ENCODE results near the gene TFEB. TPM values are rescaled to one million over a fixed set of nuclear protein-coding genes. Genes with fewer than 3 reads are reported as not detected.

The TFEB gene
- total and polyA plus RNA-seq, 2 of the 8 experiments (the other 6 are each of a cell fraction or from before 2014, with no cell fraction given) = 2.3 to 6.7 TPM

- H3K18ac ChIP-seq (ENCODE audit: extremely low read depth, low read length) = no peak overlapping the region
- no peaks in the 10 kb centered on the region for H3K9me3 ChIP-seq (ENCODE audit: insufficient read depth in 2 of 2, low read depth in 1 of 2, low read length in 1 of 2)
- no peaks in the 10 kb centered on the region for H3K79me2 ChIP-seq (ENCODE audit: control insufficient read depth in 1 of 2, insufficient read depth in 2 of 2, low read length in 2 of 2)
- H3K27ac ChIP-seq (ENCODE audit: low read depth, low read length) = no peak overlapping the region
- H3K36me3 ChIP-seq (ENCODE audit: control insufficient read depth in 2 of 4, insufficient read depth in 4 of 4, low read length in 3 of 4) = no peaks in the 10 kb centered on the region
- FAIRE-seq = no peak
- H3K14ac ChIP-seq (ENCODE audit: insufficient read length) = no peak overlapping the region
- no peak overlapping the region for H4K91ac ChIP-seq (replicated peaks; ENCODE audit: insufficient read length, low read length)
- no peak overlapping the region for H2BK20ac ChIP-seq (ENCODE audit: low read length)
- H4K20me1 ChIP-seq (replicated peaks in 1 of 2; ENCODE audit: control insufficient read depth in 1 of 2, insufficient read depth in 2 of 2, low read length in 2 of 2) = peaks cover 0 to 2% of the 10 kb centered on the region in 2 experiments
- H3K4me1 ChIP-seq (replicated peaks in 1 of 4; ENCODE audit: control insufficient read depth in 3 of 4, insufficient read depth in 4 of 4, low read length in 3 of 4) = peaks cover 0 to 3% (median 0%) of the 10 kb centered on the region in 4 experiments; a peak in 1 of 7 replicates
- DNase-seq (ENCODE audit: low read depth in 1 of 2, low spot score in 2 of 2) = no peak
- no peak overlapping the region for H2BK5ac ChIP-seq (ENCODE audit: low read depth, low read length)
- H2BK15ac ChIP-seq (ENCODE audit: low read length) = no peak overlapping the region
- no peak overlapping the region for H3K4me3 ChIP-seq (ENCODE audit: extremely low read depth in 1 of 4, insufficient read depth in 2 of 4, low read depth in 3 of 4, low read length in 4 of 4)
- TF ChIP-seq, protein P1, sequence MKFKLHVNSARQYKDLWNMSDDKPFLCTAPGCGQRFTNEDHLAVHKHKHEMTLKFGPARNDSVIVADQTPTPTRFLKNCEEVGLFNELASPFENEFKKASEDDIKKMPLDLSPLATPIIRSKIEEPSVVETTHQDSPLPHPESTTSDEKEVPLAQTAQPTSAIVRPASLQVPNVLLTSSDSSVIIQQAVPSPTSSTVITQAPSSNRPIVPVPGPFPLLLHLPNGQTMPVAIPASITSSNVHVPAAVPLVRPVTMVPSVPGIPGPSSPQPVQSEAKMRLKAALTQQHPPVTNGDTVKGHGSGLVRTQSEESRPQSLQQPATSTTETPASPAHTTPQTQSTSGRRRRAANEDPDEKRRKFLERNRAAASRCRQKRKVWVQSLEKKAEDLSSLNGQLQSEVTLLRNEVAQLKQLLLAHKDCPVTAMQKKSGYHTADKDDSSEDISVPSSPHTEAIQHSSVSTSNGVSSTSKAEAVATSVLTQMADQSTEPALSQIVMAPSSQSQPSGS (IDR thresholded peaks at IDR 0.05; ENCODE audit: low read length) = no peak
- no peak for TF ChIP-seq GABPA (IDR thresholded peaks at IDR 0.05; ENCODE audit: borderline replicate concordance, insufficient read depth, low read length)
- TF ChIP-seq, protein P2, sequence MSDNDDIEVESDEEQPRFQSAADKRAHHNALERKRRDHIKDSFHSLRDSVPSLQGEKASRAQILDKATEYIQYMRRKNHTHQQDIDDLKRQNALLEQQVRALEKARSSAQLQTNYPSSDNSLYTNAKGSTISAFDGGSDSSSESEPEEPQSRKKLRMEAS (IDR thresholded peaks at IDR 0.05) = no peak
- TF ChIP-seq SP1 (IDR thresholded peaks at IDR 0.05; ENCODE audit: low read depth, low read length) = no peak
- CTCF ChIA-PET (ENCODE audit: partially characterized antibody) = interaction anchor here (1.8 to 10.4 kb wide), 5 partner anchors 8 to 31 kb away, joined by 4 to 99 read pairs (median 8); no protein-coding TSS in a partner anchor
- H3K79me1 ChIP-seq (ENCODE audit: low read depth, low read length) = no peaks in the 10 kb centered on the region
- H2BK120ac ChIP-seq (replicated peaks; ENCODE audit: low read depth, low read length) = no peak overlapping the region
- H4K5ac ChIP-seq (ENCODE audit: insufficient read length, low read depth, low read length) = no peak overlapping the region
- WGBS, 2 experiments (ENCODE audit: extremely low coverage in 1 of 2, insufficient coverage in 1 of 2, insufficient read length in 1 of 2, insufficient replicate concordance in 2 of 2, low coverage in 1 of 2, low lambda C conversion rate in 2 of 2, missing lambda C conversion rate in 1 of 2) = 89% methylated on average over 14 of the region's 14 CpGs; no CpG with 5 or more reads in 1 of the 2 experiments
- H3K56ac ChIP-seq (replicated peaks; ENCODE audit: insufficient read length, low read depth, low read length) = no peak overlapping the region
- no peak overlapping the region for H3K23ac ChIP-seq (ENCODE audit: insufficient read length)
- no peak overlapping the region for H2BK12ac ChIP-seq (ENCODE audit: low read depth, low read length)
- POLR2A ChIA-PET (ENCODE audit: partially characterized antibody) = interaction anchor here (1.0 to 1.5 kb wide), 2 partner anchors 14 to 19 kb away, joined by 3 to 5 read pairs; no protein-coding TSS in a partner anchor
- no peak overlapping the region; the same call in none of the 2 replicates for H4K8ac ChIP-seq (ENCODE audit: extremely low read depth, insufficient read depth, low read length)
- no peak overlapping the region for H2AK5ac ChIP-seq (ENCODE audit: low read depth, low read length)
- H3K27me3 ChIP-seq (replicated peaks in 1 of 4; ENCODE audit: control insufficient read depth in 3 of 4, extremely low read depth in 1 of 4, insufficient read depth in 3 of 4, low read length in 3 of 4) = no peaks in the 10 kb centered on the region; a peak in 1 of 7 replicates
- no peak overlapping the region for H3K4me2 ChIP-seq (ENCODE audit: insufficient read depth in 1 of 2, low read depth in 2 of 2, low read length in 2 of 2)
- H3K23me2 ChIP-seq (ENCODE audit: low read depth, low read length) = peaks cover 2% of the 10 kb centered on the region; the same call in 1 of the 2 replicates
- no peak overlapping the region for H2AFZ ChIP-seq (ENCODE audit: low read length)
- no peak overlapping the region for H3K4ac ChIP-seq (replicated peaks; ENCODE audit: insufficient read length, low read depth, low read length)
- H3K9ac ChIP-seq (replicated peaks in 1 of 4; ENCODE audit: extremely low read depth in 1 of 4, low read depth in 3 of 4, low read length in 3 of 4) = no peak overlapping the region
Observed at GRCh38 chr6:41714556-41715273, 20.7 kb downstream of the TFEB start.
